Suprapubic skin (tissue), 4 donors: ENCODE results near the gene LYRM4. TPM values are rescaled to one million over a fixed set of nuclear protein-coding genes. Genes with fewer than 3 reads are reported as not detected.

Experiments
- DNase-seq, 2 donors: peaks; one replicate each; pipeline ENCODE4 v3.0.0-alpha.2; 2019; ENCODE audit warnings: low spot score in 2 of 2
- H3K27ac ChIP-seq: fragments of 200-600 bp; sonication (generic); one replicate; pipeline ENCODE4 v1.5.1; 2019
- H3K27me3 ChIP-seq: fragments of 200-600 bp; sonication (generic); one replicate; pipeline ENCODE4 v1.5.1; 2019
- H3K36me3 ChIP-seq: fragments of 200-600 bp; sonication (generic); one replicate; pipeline ENCODE4 v1.5.1; 2019
- H3K4me1 ChIP-seq: fragments of 200-600 bp; sonication (generic); one replicate; pipeline ENCODE4 v1.5.1; 2019
- H3K4me3 ChIP-seq: fragments of 200-600 bp; sonication (generic); one replicate; pipeline ENCODE4 v1.5.1; 2019; ENCODE audit warnings: mild to moderate bottlenecking
- H3K9me3 ChIP-seq: fragments of 200-600 bp; sonication (generic); one replicate; pipeline ENCODE4 v1.5.1; 2019
- CTCF ChIP-seq, 2 donors: fragments of 200-600 bp in 1 of 2; fragments of 450-650 bp in 1 of 2; sonication (generic) in 1 of 2; IDR thresholded peaks; one replicate each; pipeline ENCODE4 v1.5.1; 2016 to 2019; ENCODE audit warnings: antibody characterized with exemption in 2 of 2, mild to moderate bottlenecking in 1 of 2, moderate library complexity in 1 of 2
- EP300 ChIP-seq: sonication (generic); formaldehyde crosslinking; IDR thresholded peaks from one replicate; pipeline ENCODE4 v1.6.1; 2017; ENCODE audit warnings: antibody characterized with exemption
- POLR2A ChIP-seq, 2 donors: fragments of 450-650 bp; IDR thresholded peaks; one replicate each; pipeline ENCODE4 v1.6.1; 2017; ENCODE audit warnings: antibody characterized with exemption in 2 of 2, mild to moderate bottlenecking in 2 of 2, moderate library complexity in 2 of 2
- POLR2AphosphoS5 ChIP-seq, 3 donors: sonication (generic); formaldehyde crosslinking; IDR thresholded peaks; one replicate each; pipeline ENCODE4 v1.6.1; 2017; ENCODE audit warnings: antibody characterized with exemption in 3 of 3
- whole genome bisulfite sequencing: methylation state at CpG from one replicate; pipeline ENCODE4 v1.1.5; 2018; 5-methylcytosine and 5-hydroxymethylcytosine counted together
- total RNA-seq, 4 donors: library from RNA; depleted of rRNA; stranded (reverse); fragments of >200 nt; gene quantifications; one replicate each; pipeline ENCODE4 v1.1.0, GENCODE V29; 2016

LYRM4 gene
- total RNA-seq, 4 donors from 2014 or later: 16.1 to 37.5 (median 19.6) TPM

- Histone ChIP-seq H3K27me3 (no peaks in the 10 kb centered on the region), H3K4me3 (no peak overlapping the region), H3K27ac (no peak overlapping the region), H3K9me3 (no peaks in the 10 kb centered on the region), H3K36me3 (no peaks in the 10 kb centered on the region), H3K4me1 (peaks cover 3% of the 10 kb centered on the region)
- no peak for TF ChIP-seq EP300
- no peak for TF ChIP-seq POLR2AphosphoS5 (IDR thresholded peaks at IDR 0.05)
- TF ChIP-seq CTCF (IDR thresholded peaks at IDR 0.05): no peak
- WGBS: 93% methylated on average over 5 of the region's 5 CpGs
- DNase-seq: no peak
These were observed 80.8 kb downstream of the LYRM4 start for GRCh38 chr6:5179917-5180316.

GRCh38 chr6:5178806-5179205 is 81.9 kb downstream of the LYRM4 start:
- no peak overlapping the region for H3K4me3 ChIP-seq
- DNase-seq: no peak
- H3K36me3 ChIP-seq: no peaks in the 10 kb centered on the region
- 79% methylated on average over 2 of the region's 2 CpGs for WGBS
- no peaks in the 10 kb centered on the region for H3K27me3 ChIP-seq
- TF ChIP-seq POLR2AphosphoS5 (IDR thresholded peaks at IDR 0.05) (no peak), CTCF (IDR thresholded peaks at IDR 0.05) (no peak), POLR2A (IDR thresholded peaks at IDR 0.05) (no peak), EP300 (no peak)
- no peaks in the 10 kb centered on the region for H3K9me3 ChIP-seq
- H3K27ac ChIP-seq: no peak overlapping the region
- H3K4me1 ChIP-seq: peaks cover 6% of the 10 kb centered on the region

GRCh38 chr6:5175635-5176034 is 85.1 kb downstream of the LYRM4 start:
- H3K36me3 ChIP-seq: no peaks in the 10 kb centered on the region
- no peak overlapping the region for H3K4me3 ChIP-seq
- TF ChIP-seq POLR2AphosphoS5 (IDR thresholded peaks at IDR 0.05) (no peak), CTCF (IDR thresholded peaks at IDR 0.05) (no peak), EP300 (no peak), POLR2A (IDR thresholded peaks at IDR 0.05) (no peak)
- H3K4me1 ChIP-seq: peaks cover 4% of the 10 kb centered on the region
- H3K27ac ChIP-seq: no peak overlapping the region
- WGBS: 89% methylated on average over 6 of the region's 6 CpGs
- DNase-seq: no peak
- no peaks in the 10 kb centered on the region for H3K27me3 ChIP-seq
- H3K9me3 ChIP-seq: no peaks in the 10 kb centered on the region

- 72% methylated on average over 10 of the region's 10 CpGs for WGBS
- no peak overlapping the region for H3K4me3 ChIP-seq
- no peaks in the 10 kb centered on the region for H3K27me3 ChIP-seq
- H3K9me3 ChIP-seq: no peaks in the 10 kb centered on the region
- H3K27ac ChIP-seq: no peak overlapping the region
- no peak for DNase-seq
- H3K36me3 ChIP-seq: no peaks in the 10 kb centered on the region
- TF ChIP-seq EP300 (no peak), CTCF (IDR thresholded peaks at IDR 0.05) (peak in 1 of 2 donors; percentile 13), POLR2AphosphoS5 (IDR thresholded peaks at IDR 0.05) (no peak), POLR2A (IDR thresholded peaks at IDR 0.05) (no peak)
- peaks cover 4% of the 10 kb centered on the region for H3K4me1 ChIP-seq
These were observed 85.8 kb downstream of the LYRM4 start for GRCh38 chr6:5174756-5175549.

GRCh38 chr6:5174244-5174643 is 86.5 kb downstream of the LYRM4 start:
- whole genome bisulfite sequencing: 67% methylated on average over 6 of the region's 6 CpGs
- Histone ChIP-seq H3K27me3 (no peaks in the 10 kb centered on the region), H3K9me3 (no peaks in the 10 kb centered on the region), H3K36me3 (no peaks in the 10 kb centered on the region), H3K4me1 (peaks cover 4% of the 10 kb centered on the region), H3K27ac (no peak overlapping the region), H3K4me3 (no peak overlapping the region)
- TF ChIP-seq CTCF (IDR thresholded peaks at IDR 0.05) (no peak), EP300 (no peak), POLR2A (IDR thresholded peaks at IDR 0.05) (no peak), POLR2AphosphoS5 (IDR thresholded peaks at IDR 0.05) (no peak)
- no peak for DNase-seq
